HS-27A (cell line): Measurements from ENCODE around the gene CHGA.

ENCODE experiments used
- DNase-seq: peaks from one replicate; pipeline ENCODE4 v3.0.0-alpha.2; 2012; ENCODE audit warnings: low read depth, missing footprints

The CHGA gene

GRCh38 chr14:92982956-92983355, 60.0 kb downstream of the CHGA start:
- no peak for DNase-seq

GRCh38 chr14:92984082-92984788, 61.3 kb downstream of the CHGA start:
- no peak for DNase-seq
